ENCODE measurements around the gene EPHA4.

Gene EPHA4

DNA sequence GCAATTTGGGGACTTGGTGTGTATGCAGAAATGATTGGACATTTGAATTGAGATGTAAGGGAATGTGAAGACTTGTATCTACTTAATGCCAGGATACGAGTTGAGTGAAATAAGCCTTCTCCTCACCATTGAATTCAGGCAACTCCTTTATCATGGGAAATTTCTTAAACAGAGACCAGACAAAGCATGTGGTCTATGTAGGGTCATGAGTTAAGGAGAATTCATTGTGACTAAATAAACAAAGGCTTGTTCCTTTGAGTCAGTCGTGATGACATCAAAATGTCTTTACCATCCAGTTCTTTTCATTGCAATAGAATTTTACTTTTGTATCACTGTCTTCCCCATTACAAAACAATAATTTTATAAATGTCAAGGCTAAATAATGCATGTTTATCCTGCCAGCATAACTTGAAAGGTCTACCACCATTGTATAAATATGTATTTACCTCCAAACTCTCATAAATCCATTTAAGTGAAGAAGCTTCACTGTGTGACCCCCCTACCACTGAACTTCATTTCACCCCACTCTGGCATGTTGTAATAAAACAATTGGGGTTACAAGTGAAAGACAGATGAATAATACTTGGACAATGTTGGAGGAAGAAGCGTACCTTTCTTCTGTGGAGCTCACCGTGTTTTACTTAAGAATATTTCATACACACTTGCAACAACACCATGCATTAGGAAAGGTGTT, 149.4 kb downstream of the EPHA4 start:
- H3K4me1 ChIP-seq (ENCODE audit: control insufficient read depth in 5 of 5, insufficient read depth in 5 of 5, low read length in 5 of 5), result peaks cover 0 to 18% (median 0%) of the 10 kb centered on the region in 5 donors

DNA sequence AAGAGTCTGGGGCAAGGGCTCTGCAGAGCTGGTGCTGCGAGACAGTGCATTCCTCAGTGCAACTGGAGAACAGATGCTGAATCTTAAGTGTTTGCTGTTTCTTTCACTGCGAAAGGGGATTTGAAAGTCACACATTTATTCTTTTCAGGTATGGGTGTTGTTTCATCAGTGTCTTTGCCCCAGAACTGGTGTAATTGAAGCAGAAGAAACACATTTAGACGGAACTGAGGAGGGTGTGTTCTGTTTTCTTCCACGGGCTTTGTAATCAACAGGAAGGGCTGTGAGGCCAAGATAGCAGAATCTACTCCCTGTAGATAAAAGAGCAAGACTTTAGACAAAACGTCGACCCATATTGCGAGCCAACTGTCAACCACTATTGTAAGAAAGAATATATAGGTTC, 151.9 kb downstream of the EPHA4 start:
- no peak overlapping the region for H3K4me3 ChIP-seq (ENCODE audit: low read depth in 1 of 5, low read length in 5 of 5)
- no peak overlapping the region for H3K27ac ChIP-seq (ENCODE audit: low read depth, low read length)
- H3K4me1 ChIP-seq (ENCODE audit: control insufficient read depth in 5 of 5, insufficient read depth in 5 of 5, low read length in 5 of 5), result peaks cover 0 to 18% (median 0%) of the 10 kb centered on the region in 5 donors
- H3K36me3 ChIP-seq (ENCODE audit: control insufficient read depth in 5 of 5, insufficient read depth in 5 of 5, low read length in 5 of 5), result peaks cover 0 to 14% (median 9%) of the 10 kb centered on the region in 5 donors
- peaks cover 0 to 6% (median 5%) of the 10 kb centered on the region in 5 donors for H3K9me3 ChIP-seq (ENCODE audit: control insufficient read depth in 5 of 5, low read length in 5 of 5)
- H3K27me3 ChIP-seq (ENCODE audit: control insufficient read depth in 5 of 5, insufficient read depth in 4 of 5, low read length in 5 of 5), result no peaks in the 10 kb centered on the region
- H3K9ac ChIP-seq (ENCODE audit: low read length in 5 of 5), result no peak overlapping the region

More for the DNA sequence above, 149.4 kb downstream of the EPHA4 start:
- H3K36me3 ChIP-seq (ENCODE audit: control insufficient read depth in 5 of 5, insufficient read depth in 5 of 5, low read length in 5 of 5), result peaks cover 0 to 25% (median 18%) of the 10 kb centered on the region in 5 donors
- H3K4me3 ChIP-seq (ENCODE audit: low read depth in 1 of 5, low read length in 5 of 5), result no peak overlapping the region
- H3K9me3 ChIP-seq (ENCODE audit: control insufficient read depth in 5 of 5, low read length in 5 of 5), result no peaks in the 10 kb centered on the region
- no peak overlapping the region for H3K9ac ChIP-seq (ENCODE audit: low read length in 5 of 5)
- no peaks in the 10 kb centered on the region for H3K27me3 ChIP-seq (ENCODE audit: control insufficient read depth in 5 of 5, insufficient read depth in 4 of 5, low read length in 5 of 5)
- H3K27ac ChIP-seq (ENCODE audit: low read depth, low read length), result no peak overlapping the region

- Histone ChIP-seq H3K27me3 (ENCODE audit: control insufficient read depth in 5 of 5, insufficient read depth in 4 of 5, low read length in 5 of 5) (no peaks in the 10 kb centered on the region), H3K4me1 (ENCODE audit: control insufficient read depth in 5 of 5, insufficient read depth in 5 of 5, low read length in 5 of 5) (peaks cover 0 to 8% (median 0%) of the 10 kb centered on the region in 5 donors), H3K27ac (ENCODE audit: low read depth, low read length) (no peak overlapping the region), H3K9ac (ENCODE audit: low read length in 5 of 5) (no peak overlapping the region), H3K9me3 (ENCODE audit: control insufficient read depth in 5 of 5, low read length in 5 of 5) (peaks cover 0 to 6% (median 5%) of the 10 kb centered on the region in 5 donors), H3K4me3 (ENCODE audit: low read depth in 1 of 5, low read length in 5 of 5) (no peak overlapping the region), H3K36me3 (ENCODE audit: control insufficient read depth in 5 of 5, insufficient read depth in 5 of 5, low read length in 5 of 5) (peaks cover 0 to 7% (median 2%) of the 10 kb centered on the region in 5 donors)
Measured at GRCh38 chr2:221415789-221416188, 156.3 kb downstream of the EPHA4 start.

- Histone ChIP-seq H3K4me3 (ENCODE audit: low read depth in 1 of 5, low read length in 5 of 5) (no peak overlapping the region), H3K9ac (ENCODE audit: low read length in 5 of 5) (no peak overlapping the region), H3K27ac (ENCODE audit: low read depth, low read length) (no peak overlapping the region), H3K4me1 (ENCODE audit: control insufficient read depth in 5 of 5, insufficient read depth in 5 of 5, low read length in 5 of 5) (no peaks in the 10 kb centered on the region), H3K27me3 (ENCODE audit: control insufficient read depth in 5 of 5, insufficient read depth in 4 of 5, low read length in 5 of 5) (no peaks in the 10 kb centered on the region), H3K36me3 (ENCODE audit: control insufficient read depth in 5 of 5, insufficient read depth in 5 of 5, low read length in 5 of 5) (no peaks in the 10 kb centered on the region), H3K9me3 (ENCODE audit: control insufficient read depth in 5 of 5, low read length in 5 of 5) (peaks cover 0 to 6% (median 5%) of the 10 kb centered on the region in 5 donors)
Measured at GRCh38 chr2:221412978-221413377, 159.1 kb downstream of the EPHA4 start.

DNA sequence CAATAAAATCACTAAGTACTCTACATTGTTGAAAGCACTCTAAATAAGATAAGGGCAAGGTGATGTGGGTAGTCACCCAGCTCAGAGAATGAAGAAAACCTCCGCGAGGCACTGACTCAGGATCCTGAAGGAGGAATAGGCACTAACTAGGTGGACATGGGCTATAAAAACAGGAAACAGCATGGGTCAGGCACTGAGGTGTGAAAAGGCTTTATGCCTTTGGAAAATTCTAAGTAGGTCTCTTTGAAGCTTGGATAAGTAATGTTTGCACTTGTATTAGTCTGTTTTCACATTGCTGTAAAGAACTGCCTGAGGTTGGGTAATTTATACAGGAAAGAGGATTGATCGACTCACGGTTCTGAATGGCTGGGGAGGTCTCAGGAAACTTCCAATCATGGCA, 161.6 kb downstream of the EPHA4 start:
- Histone ChIP-seq H3K4me3 (ENCODE audit: low read depth in 1 of 5, low read length in 5 of 5) (no peak overlapping the region), H3K9me3 (ENCODE audit: control insufficient read depth in 5 of 5, low read length in 5 of 5) (peaks cover 0 to 7% (median 0%) of the 10 kb centered on the region in 5 donors), H3K4me1 (ENCODE audit: control insufficient read depth in 5 of 5, insufficient read depth in 5 of 5, low read length in 5 of 5) (no peaks in the 10 kb centered on the region), H3K9ac (ENCODE audit: low read length in 5 of 5) (no peak overlapping the region), H3K27me3 (ENCODE audit: control insufficient read depth in 5 of 5, insufficient read depth in 4 of 5, low read length in 5 of 5) (no peaks in the 10 kb centered on the region), H3K27ac (ENCODE audit: low read depth, low read length) (no peak overlapping the region), H3K36me3 (ENCODE audit: control insufficient read depth in 5 of 5, insufficient read depth in 5 of 5, low read length in 5 of 5) (no peaks in the 10 kb centered on the region)

- no peaks in the 10 kb centered on the region for H3K36me3 ChIP-seq (ENCODE audit: control insufficient read depth in 5 of 5, insufficient read depth in 5 of 5, low read length in 5 of 5)
- H3K4me3 ChIP-seq (ENCODE audit: low read depth in 1 of 5, low read length in 5 of 5), result no peak overlapping the region
- H3K4me1 ChIP-seq (ENCODE audit: control insufficient read depth in 5 of 5, insufficient read depth in 5 of 5, low read length in 5 of 5), result no peaks in the 10 kb centered on the region
- H3K27me3 ChIP-seq (ENCODE audit: control insufficient read depth in 5 of 5, insufficient read depth in 4 of 5, low read length in 5 of 5), result no peaks in the 10 kb centered on the region
- no peak overlapping the region for H3K27ac ChIP-seq (ENCODE audit: low read depth, low read length)
- H3K9me3 ChIP-seq (ENCODE audit: control insufficient read depth in 5 of 5, low read length in 5 of 5), result peaks cover 0 to 7% (median 0%) of the 10 kb centered on the region in 5 donors
- no peak overlapping the region for H3K9ac ChIP-seq (ENCODE audit: low read length in 5 of 5)
Measured at GRCh38 chr2:221407765-221408164, 164.3 kb downstream of the EPHA4 start.

GRCh38 chr2:221405521-221405920, 166.6 kb downstream of the EPHA4 start:
- no peak overlapping the region for H3K9ac ChIP-seq (ENCODE audit: low read length in 5 of 5)
- H3K27ac ChIP-seq (ENCODE audit: low read depth, low read length), result no peak overlapping the region
- H3K36me3 ChIP-seq (ENCODE audit: control insufficient read depth in 5 of 5, insufficient read depth in 5 of 5, low read length in 5 of 5), result no peaks in the 10 kb centered on the region
- H3K9me3 ChIP-seq (ENCODE audit: control insufficient read depth in 5 of 5, low read length in 5 of 5), result peaks cover 0 to 7% (median 0%) of the 10 kb centered on the region in 5 donors
- no peak overlapping the region for H3K4me3 ChIP-seq (ENCODE audit: low read depth in 1 of 5, low read length in 5 of 5)
- no peaks in the 10 kb centered on the region for H3K27me3 ChIP-seq (ENCODE audit: control insufficient read depth in 5 of 5, insufficient read depth in 4 of 5, low read length in 5 of 5)
- no peaks in the 10 kb centered on the region for H3K4me1 ChIP-seq (ENCODE audit: control insufficient read depth in 5 of 5, insufficient read depth in 5 of 5, low read length in 5 of 5)

DNA sequence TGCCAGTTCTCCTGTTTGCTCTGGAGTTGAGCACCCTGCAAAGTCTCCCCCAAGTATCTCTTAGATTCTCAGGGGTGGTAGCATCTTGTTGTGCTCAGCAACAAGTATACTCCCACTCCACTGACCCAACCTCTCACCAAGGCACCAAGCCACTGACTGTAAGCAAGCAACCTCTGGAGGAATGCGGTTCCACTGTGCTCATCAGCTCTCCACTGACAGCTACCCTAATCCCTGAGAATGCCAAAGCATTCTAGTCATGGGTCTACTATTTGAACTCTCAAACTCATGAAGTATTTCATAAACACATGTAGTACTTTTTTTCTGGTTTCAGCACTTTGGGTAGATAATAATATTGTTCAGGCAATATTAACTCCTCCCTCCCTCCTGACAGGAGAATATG, 170.0 kb downstream of the EPHA4 start:
- Histone ChIP-seq H3K4me1 (ENCODE audit: control insufficient read depth in 5 of 5, insufficient read depth in 5 of 5, low read length in 5 of 5) (no peaks in the 10 kb centered on the region), H3K4me3 (ENCODE audit: low read depth in 1 of 5, low read length in 5 of 5) (no peak overlapping the region)

GRCh38 chr2:221400411-221400810, 171.7 kb downstream of the EPHA4 start:
- Histone ChIP-seq H3K27me3 (ENCODE audit: control insufficient read depth in 5 of 5, insufficient read depth in 4 of 5, low read length in 5 of 5) (no peaks in the 10 kb centered on the region), H3K27ac (ENCODE audit: low read depth, low read length) (no peak overlapping the region), H3K4me1 (ENCODE audit: control insufficient read depth in 5 of 5, insufficient read depth in 5 of 5, low read length in 5 of 5) (no peaks in the 10 kb centered on the region), H3K36me3 (ENCODE audit: control insufficient read depth in 5 of 5, insufficient read depth in 5 of 5, low read length in 5 of 5) (no peaks in the 10 kb centered on the region), H3K9ac (ENCODE audit: low read length in 5 of 5) (no peak overlapping the region), H3K4me3 (ENCODE audit: low read depth in 1 of 5, low read length in 5 of 5) (no peak overlapping the region), H3K9me3 (ENCODE audit: control insufficient read depth in 5 of 5, low read length in 5 of 5) (no peaks in the 10 kb centered on the region)

More for the DNA sequence above, 170.0 kb downstream of the EPHA4 start:
- no peak overlapping the region for H3K9ac ChIP-seq (ENCODE audit: low read length in 5 of 5)
- no peaks in the 10 kb centered on the region for H3K27me3 ChIP-seq (ENCODE audit: control insufficient read depth in 5 of 5, insufficient read depth in 4 of 5, low read length in 5 of 5)
- H3K9me3 ChIP-seq (ENCODE audit: control insufficient read depth in 5 of 5, low read length in 5 of 5), result peaks cover 0 to 7% (median 0%) of the 10 kb centered on the region in 5 donors
- H3K27ac ChIP-seq (ENCODE audit: low read depth, low read length), result no peak overlapping the region
- H3K36me3 ChIP-seq (ENCODE audit: control insufficient read depth in 5 of 5, insufficient read depth in 5 of 5, low read length in 5 of 5), result no peaks in the 10 kb centered on the region

GRCh38 chr2:221399183-221399582, 172.9 kb downstream of the EPHA4 start:
- no peaks in the 10 kb centered on the region for H3K36me3 ChIP-seq (ENCODE audit: control insufficient read depth in 5 of 5, insufficient read depth in 5 of 5, low read length in 5 of 5)
- no peak overlapping the region for H3K4me3 ChIP-seq (ENCODE audit: low read depth in 1 of 5, low read length in 5 of 5)
- no peak overlapping the region for H3K9ac ChIP-seq (ENCODE audit: low read length in 5 of 5)
- no peaks in the 10 kb centered on the region for H3K4me1 ChIP-seq (ENCODE audit: control insufficient read depth in 5 of 5, insufficient read depth in 5 of 5, low read length in 5 of 5)
- H3K27me3 ChIP-seq (ENCODE audit: control insufficient read depth in 5 of 5, insufficient read depth in 4 of 5, low read length in 5 of 5), result no peaks in the 10 kb centered on the region
- H3K27ac ChIP-seq (ENCODE audit: low read depth, low read length), result no peak overlapping the region
- H3K9me3 ChIP-seq (ENCODE audit: control insufficient read depth in 5 of 5, low read length in 5 of 5), result no peaks in the 10 kb centered on the region

All from subcutaneous abdominal adipose tissue (tissue), 5 donors.